Trophoblast cell (in vitro differentiated cells and primary cell): ENCODE data around the gene CACNG4.

Experiments
- DNase-seq, 2 donors: peaks; one replicate each; pipeline ENCODE4 v3.0.0-alpha.2; 2016
- H2AFZ ChIP-seq: 2 replicates; pipeline ENCODE4 v1.6.1; 2013; ENCODE audit warnings: low read length, moderate library complexity, mild to moderate bottlenecking; ENCODE audit not compliant: insufficient read depth, poor library complexity
- H2AK5ac ChIP-seq: 2 replicates; pipeline ENCODE4 v1.6.1; 2013; ENCODE audit warnings: mild to moderate bottlenecking, low read length
- H2BK120ac ChIP-seq: 2 replicates; pipeline ENCODE4 v1.6.1; 2013; ENCODE audit warnings: low read length, mild to moderate bottlenecking, moderate library complexity; ENCODE audit not compliant: insufficient read depth, poor library complexity
- H2BK12ac ChIP-seq: 2 replicates; pipeline ENCODE4 v1.6.1; 2013; ENCODE audit warnings: mild to moderate bottlenecking, low read length, moderate library complexity
- H2BK5ac ChIP-seq: 2 replicates; pipeline ENCODE4 v1.6.1; 2013; ENCODE audit warnings: low read length, low read depth, moderate library complexity, mild to moderate bottlenecking; ENCODE audit not compliant: poor library complexity
- H3K14ac ChIP-seq: 2 replicates; pipeline ENCODE4 v1.6.1; 2013; ENCODE audit warnings: mild to moderate bottlenecking, low read length
- H3K18ac ChIP-seq: 2 replicates; pipeline ENCODE4 v1.6.1; 2013; ENCODE audit warnings: mild to moderate bottlenecking, low read length
- H3K23ac ChIP-seq: 2 replicates; pipeline ENCODE4 v1.6.1; 2013; ENCODE audit warnings: low read length
- H3K27ac ChIP-seq: 2 replicates; pipeline ENCODE4 v1.5.1; 2013; ENCODE audit warnings: low read depth, mild to moderate bottlenecking, inconsistent platforms, low read length, moderate library complexity
- H3K27me3 ChIP-seq: 2 replicates; pipeline ENCODE4 v1.6.1; 2013; ENCODE audit warnings: inconsistent platforms, mild to moderate bottlenecking, low read length, moderate library complexity; ENCODE audit not compliant: insufficient read depth
- H3K36me3 ChIP-seq, 2 experiments: 1 replicate in 1 of 2; 2 replicates in 1 of 2; pipeline ENCODE4 v1.6.1; 2013; ENCODE audit warnings: low read length in 2 of 2, mild to moderate bottlenecking in 2 of 2, moderate library complexity in 1 of 2; ENCODE audit not compliant: insufficient read depth in 2 of 2, control insufficient read depth in 1 of 2
- H3K4ac ChIP-seq: 2 replicates; pipeline ENCODE4 v1.6.1; 2013; ENCODE audit warnings: low read depth, mild to moderate bottlenecking, low read length, moderate library complexity
- H3K4me1 ChIP-seq, 2 experiments: 1 replicate in 1 of 2; 2 replicates in 1 of 2; pipeline ENCODE4 v1.6.1; 2013; ENCODE audit warnings: low read length in 2 of 2, mild to moderate bottlenecking in 2 of 2, moderate library complexity in 1 of 2; ENCODE audit not compliant: insufficient read depth in 2 of 2, control insufficient read depth in 1 of 2
- H3K4me2 ChIP-seq: 2 replicates; pipeline ENCODE4 v1.6.1; 2013; ENCODE audit warnings: inconsistent platforms, mild to moderate bottlenecking, low read length, moderate library complexity
- H3K4me3 ChIP-seq: 2 replicates; pipeline ENCODE4 v1.5.1; 2013; ENCODE audit warnings: mild to moderate bottlenecking, low read depth, low read length, inconsistent platforms
- H3K79me1 ChIP-seq: one replicate; pipeline ENCODE4 v1.6.1; 2013; ENCODE audit warnings: low read length
- H3K79me2 ChIP-seq: 2 replicates; pipeline ENCODE4 v1.6.1; 2013; ENCODE audit warnings: low read length, mild to moderate bottlenecking; ENCODE audit not compliant: control insufficient read depth, insufficient read depth, poor library complexity
- H3K9ac ChIP-seq: 2 replicates; pipeline ENCODE4 v1.6.1; 2013; ENCODE audit warnings: mild to moderate bottlenecking, low read length
- H3K9me3 ChIP-seq: 2 replicates; pipeline ENCODE4 v1.6.1; 2013; ENCODE audit warnings: low read depth, mild to moderate bottlenecking, control low read depth, inconsistent platforms, low read length; ENCODE audit not compliant: insufficient read depth
- H4K12ac ChIP-seq: 2 replicates; pipeline ENCODE4 v1.6.1; 2013; ENCODE audit warnings: low read depth, mild to moderate bottlenecking, low read length, moderate library complexity
- H4K8ac ChIP-seq: 2 replicates; pipeline ENCODE4 v1.6.1; 2013; ENCODE audit warnings: low read depth, mild to moderate bottlenecking, low read length, moderate library complexity
- H4K91ac ChIP-seq: one replicate; pipeline ENCODE4 v1.6.1; 2013; ENCODE audit warnings: low read depth, mild to moderate bottlenecking, low read length, moderate library complexity
- WGBS: extraction: QIAGEN DNeasy Blood & Tissue Kit; methylation state at CpG from one replicate; pipeline ENCODE4 v1.1.7; 2013; ENCODE audit warnings: missing lambda C conversion rate; ENCODE audit not compliant: insufficient read length, insufficient coverage; ENCODE audit errors: extremely low coverage; 5-methylcytosine and 5-hydroxymethylcytosine counted together

Gene CACNG4

DNA sequence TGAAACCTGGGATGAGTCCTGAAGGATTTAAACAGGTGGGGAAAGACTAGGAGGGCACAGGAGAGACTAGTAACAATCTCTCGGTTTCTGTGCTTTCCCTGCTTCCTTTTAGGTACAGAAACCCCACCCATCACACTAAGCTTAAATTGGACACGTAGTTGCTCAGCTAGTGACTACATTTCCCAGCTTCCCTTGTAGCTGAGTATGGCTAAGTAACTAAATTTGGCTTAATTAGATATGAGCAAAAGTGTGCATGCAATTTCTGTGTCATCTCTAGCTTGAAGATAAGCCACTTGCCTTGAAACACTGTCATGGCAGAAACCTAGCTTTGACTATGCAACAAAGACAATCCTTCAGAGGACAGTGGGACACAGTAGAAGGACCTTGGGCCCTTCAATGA is 116.3 kb downstream of the CACNG4 start:
- WGBS = no CpG with 5 or more reads among the region's 2 CpGs
- Histone ChIP-seq H3K27ac (no peak overlapping the region), H3K27me3 (no peaks in the 10 kb centered on the region), H2BK120ac (no peak overlapping the region), H2AFZ (no peak overlapping the region), H3K4ac (no peak overlapping the region), H3K18ac (no peak overlapping the region), H2BK12ac (no peak overlapping the region), H4K12ac (no peak overlapping the region), H3K9me3 (no peaks in the 10 kb centered on the region), H2BK5ac (no peak overlapping the region), H4K8ac (no peak overlapping the region), H3K9ac (no peak overlapping the region), H3K4me1 (no peaks in the 10 kb centered on the region), H3K79me2 (no peaks in the 10 kb centered on the region), H2AK5ac (no peak overlapping the region), H4K91ac (no peak overlapping the region), H3K79me1 (no peaks in the 10 kb centered on the region), H3K4me3 (no peak overlapping the region), H3K14ac (no peak overlapping the region), H3K23ac (no peak overlapping the region), H3K36me3 (peaks cover 4 to 5% of the 10 kb centered on the region in 2 experiments), H3K4me2 (no peak overlapping the region)
- no peak for DNase-seq

- Histone ChIP-seq H3K18ac (no peak overlapping the region), H2AK5ac (no peak overlapping the region), H2BK12ac (no peak overlapping the region), H3K4me2 (no peak overlapping the region), H2AFZ (no peak overlapping the region), H3K36me3 (peaks cover 7 to 11% of the 10 kb centered on the region in 2 experiments), H3K9me3 (no peaks in the 10 kb centered on the region), H3K27ac (no peak overlapping the region), H4K8ac (no peak overlapping the region), H3K79me2 (no peaks in the 10 kb centered on the region), H3K9ac (no peak overlapping the region), H2BK120ac (no peak overlapping the region), H3K79me1 (no peaks in the 10 kb centered on the region), H4K91ac (no peak overlapping the region), H3K4me1 (no peaks in the 10 kb centered on the region), H4K12ac (no peak overlapping the region), H3K27me3 (no peaks in the 10 kb centered on the region), H3K14ac (no peak overlapping the region), H3K23ac (no peak overlapping the region), H2BK5ac (no peak overlapping the region), H3K4me3 (no peak overlapping the region), H3K4ac (no peak overlapping the region)
- WGBS = no CpG with 5 or more reads among the region's 1 CpG
- DNase-seq = no peak
These were observed 117.6 kb downstream of the CACNG4 start for GRCh38 chr17:67082107-67082506.
